ENCODE data around the gene ELK3.
"Not testable (repeated sequence)": the region's sequence is repeated elsewhere in the genome, so short reads cannot be mapped to it uniquely, and the experiment has no call there.

Gene ELK3

DNA sequence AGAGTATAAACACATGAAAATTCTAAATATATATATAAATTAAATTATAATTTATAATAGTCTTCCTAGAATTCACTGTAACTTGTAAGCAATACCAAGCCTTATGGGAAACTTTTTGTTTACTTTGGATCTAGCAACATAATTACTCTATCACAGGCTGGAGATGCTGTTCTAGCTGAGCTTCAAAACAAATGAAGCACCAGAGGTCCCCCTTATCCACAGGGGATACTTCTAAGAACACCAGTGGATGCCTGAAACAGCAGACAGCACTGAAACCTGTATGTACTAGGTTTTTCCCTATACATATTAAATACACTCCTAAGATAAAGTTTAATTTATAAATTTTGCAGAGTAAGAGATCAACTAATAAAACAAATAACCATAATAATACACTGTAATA, 109.5 kb downstream of the ELK3 start:
- DNase-seq (ENCODE audit: low read depth in 2 of 2) = no peak

DNA sequence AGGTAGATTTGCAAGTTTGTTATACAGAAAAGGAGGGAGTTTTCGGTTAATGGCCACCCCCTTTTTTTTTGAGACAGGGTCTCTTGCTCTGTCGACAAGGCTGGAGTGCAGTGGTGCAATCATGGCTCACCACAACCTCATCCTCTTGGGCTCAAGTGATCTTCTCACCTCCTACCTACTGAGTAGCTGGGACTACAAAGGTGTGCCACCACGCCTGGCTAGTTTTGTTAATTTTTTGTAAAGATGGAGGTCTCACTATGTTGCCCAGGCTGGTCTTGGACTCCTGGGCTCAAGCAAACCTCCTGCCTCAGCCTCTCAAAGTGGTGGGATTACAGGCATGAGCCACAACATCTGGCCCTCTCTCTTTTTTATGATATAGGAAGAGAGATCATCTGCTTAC, 111.5 kb downstream of the ELK3 start:
- no peak for DNase-seq (ENCODE audit: low read depth in 2 of 2)

DNA sequence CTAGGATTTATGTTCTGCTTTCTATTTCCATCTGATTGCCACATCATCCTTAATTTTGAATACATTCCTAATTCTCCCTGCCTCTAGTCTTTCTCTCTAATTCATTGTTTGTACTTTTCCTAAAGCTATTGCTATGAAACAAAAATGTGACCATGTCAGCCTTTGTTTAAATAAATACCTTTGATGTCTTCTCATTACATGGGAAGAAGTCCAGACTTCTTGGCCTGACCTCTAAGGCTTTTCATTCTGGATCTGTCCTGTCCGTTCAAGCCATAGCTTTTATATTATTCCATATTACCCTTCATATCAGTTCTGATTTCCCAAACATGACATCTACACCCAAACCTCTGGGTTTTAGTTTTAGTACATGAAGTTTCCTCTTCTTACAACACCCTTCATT, 114.7 kb downstream of the ELK3 start:
- DNase-seq (ENCODE audit: low read depth in 2 of 2) = no peak

DNA sequence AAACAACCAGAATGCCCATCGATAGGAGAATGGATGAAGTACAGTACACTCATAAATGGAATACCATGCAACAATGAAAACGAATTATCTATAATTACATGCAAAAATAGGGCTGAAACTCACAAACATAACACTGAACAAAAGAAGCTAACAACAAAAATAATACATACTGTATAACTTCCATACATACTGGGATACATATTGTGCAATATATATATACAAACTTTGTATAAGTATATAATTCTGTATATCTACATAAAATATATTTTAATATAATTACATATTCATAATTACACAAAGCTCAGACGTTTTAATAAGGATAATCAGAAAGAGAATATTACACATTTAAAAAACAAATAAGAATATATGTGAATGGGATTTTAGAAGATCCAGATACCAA, 115.9 kb downstream of the ELK3 start:
- no peak for DNase-seq (ENCODE audit: low read depth in 2 of 2)

DNA sequence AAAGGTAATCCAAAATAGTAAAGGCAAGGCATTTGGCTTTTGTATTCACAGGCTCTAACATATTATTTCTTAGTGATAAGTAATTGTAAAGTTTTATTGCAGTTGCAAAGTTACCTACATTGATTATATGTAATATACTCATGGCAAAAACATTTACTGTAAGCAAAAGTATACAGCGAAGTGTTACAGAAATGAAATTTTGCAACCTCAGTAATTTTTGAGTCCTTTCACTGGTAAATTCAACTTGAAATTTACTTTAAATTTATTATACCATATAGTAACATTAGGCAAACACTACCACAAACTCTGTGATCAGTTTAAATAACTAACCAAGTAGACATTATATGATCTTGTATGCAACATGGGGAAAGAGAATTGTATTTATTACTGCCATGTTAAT, 117.0 kb downstream of the ELK3 start:
- no peak for DNase-seq (ENCODE audit: low read depth in 2 of 2)

DNA sequence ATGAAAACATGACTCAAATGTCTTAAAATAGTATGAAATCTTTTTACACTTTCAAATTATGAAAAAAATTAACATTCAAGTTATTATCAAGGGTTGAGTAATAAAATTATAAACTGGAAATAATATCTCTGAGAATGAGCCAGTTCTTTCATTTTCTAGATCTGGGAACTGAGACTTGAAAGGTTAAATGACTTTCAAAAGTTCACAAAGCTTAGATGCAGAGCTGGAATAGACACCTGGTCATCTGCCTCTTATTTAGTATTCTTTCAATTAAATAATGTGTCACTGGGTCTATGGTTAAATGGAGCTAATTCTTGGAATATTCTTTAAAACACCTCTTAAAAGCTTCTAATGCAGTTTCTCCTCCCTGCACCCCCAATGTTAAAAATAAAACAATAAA, 119.4 kb downstream of the ELK3 start:
- DNase-seq (ENCODE audit: low read depth in 2 of 2) = no peak

DNA sequence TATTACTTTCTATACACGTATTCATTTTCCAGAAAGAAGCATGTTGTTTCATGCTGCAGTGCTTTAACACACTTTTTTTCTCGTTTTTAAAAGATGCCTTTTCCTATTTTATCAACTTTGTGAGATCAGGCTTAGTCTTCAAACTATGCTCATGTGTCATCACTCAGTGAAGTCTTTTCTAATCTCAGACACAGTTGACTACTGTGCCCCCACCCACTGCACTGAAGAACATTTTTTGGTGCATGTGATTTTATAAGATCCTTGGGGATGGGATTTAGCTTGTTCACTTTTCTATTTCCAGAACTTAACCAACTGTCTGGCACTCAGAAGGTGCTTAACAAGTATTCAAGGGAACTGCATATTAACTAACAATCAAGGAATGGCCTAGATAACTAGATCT, 120.5 kb downstream of the ELK3 start:
- DNase-seq (ENCODE audit: low read depth in 2 of 2) = no peak

DNA sequence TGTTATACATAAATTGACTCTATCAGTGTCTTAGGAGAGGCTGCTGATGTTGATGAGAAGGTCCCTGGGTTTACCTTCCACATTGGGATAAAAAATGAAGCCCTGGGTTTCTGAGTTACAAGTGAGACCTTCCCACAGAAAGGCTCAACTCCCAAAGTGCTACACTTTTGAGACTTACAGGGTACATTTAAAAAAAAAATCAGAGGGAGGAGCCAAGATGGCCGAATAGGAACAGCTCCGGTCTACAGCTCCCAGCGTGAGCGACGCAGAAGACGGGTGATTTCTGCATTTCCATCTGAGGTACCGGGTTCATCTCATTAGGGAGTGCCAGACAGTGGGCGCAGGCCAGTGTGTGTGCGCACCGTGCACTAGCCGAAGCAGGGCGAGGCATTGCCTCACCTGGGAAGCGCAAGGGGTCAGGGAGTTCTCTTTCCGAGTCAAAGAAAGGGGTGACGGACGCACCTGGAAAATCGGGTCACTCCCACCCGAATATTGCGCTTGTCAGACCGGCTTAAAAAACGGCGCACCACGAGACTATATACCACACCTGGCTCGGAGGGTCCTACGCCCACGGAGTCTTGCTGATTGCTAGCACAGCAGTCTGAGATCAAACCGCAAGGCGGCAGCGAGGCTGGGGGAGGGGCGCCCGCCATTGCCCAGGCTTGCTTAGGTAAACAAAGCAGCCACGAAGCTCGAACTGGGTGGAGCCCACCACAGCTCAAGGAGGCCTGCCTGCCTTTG, 121.7 kb downstream of the ELK3 start:
- not testable (repeated sequence) for DNase-seq (ENCODE audit: low read depth in 2 of 2)

DNA sequence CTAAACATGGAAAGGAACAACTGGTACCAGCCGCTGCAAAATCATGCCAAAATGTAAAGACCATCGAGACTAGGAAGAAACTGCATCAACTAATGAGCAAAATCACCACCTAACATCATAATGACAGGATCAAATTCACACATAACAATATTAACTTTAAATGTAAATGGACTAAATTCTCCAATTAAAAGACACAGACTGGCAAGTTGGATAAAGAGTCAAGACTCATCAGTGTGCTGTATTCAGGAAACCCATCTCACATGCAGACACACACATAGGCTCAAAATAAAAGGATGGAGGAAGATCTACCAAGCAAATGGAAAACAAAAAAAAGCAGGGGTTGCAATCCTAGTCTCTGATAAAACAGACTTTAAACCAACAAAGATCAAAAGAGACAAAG, 123.6 kb downstream of the ELK3 start:
- not testable (repeated sequence) for DNase-seq (ENCODE audit: low read depth in 2 of 2)

Measured in fibroblast of skin of left biceps (primary cell).